ENCODE results near the gene ZNF620.
A peak's percentile ranks its signal among the peaks of the same experiment; 100 is the strongest.
"Not testable (repeated sequence)": the region's sequence is repeated elsewhere in the genome, so short reads cannot be mapped to it uniquely, and the experiment has no call there.

Gene ZNF620

GRCh38 chr3:40505599-40506462, at the start of gene ZNF620:
Gene ZNF620 (plus strand): TSS chr3:40506039. CDS start chr3:40506353, 314 bp downstream.
- peak; percentile 76 for DNase-seq (ENCODE audit: low read depth, low spot score)

DNA sequence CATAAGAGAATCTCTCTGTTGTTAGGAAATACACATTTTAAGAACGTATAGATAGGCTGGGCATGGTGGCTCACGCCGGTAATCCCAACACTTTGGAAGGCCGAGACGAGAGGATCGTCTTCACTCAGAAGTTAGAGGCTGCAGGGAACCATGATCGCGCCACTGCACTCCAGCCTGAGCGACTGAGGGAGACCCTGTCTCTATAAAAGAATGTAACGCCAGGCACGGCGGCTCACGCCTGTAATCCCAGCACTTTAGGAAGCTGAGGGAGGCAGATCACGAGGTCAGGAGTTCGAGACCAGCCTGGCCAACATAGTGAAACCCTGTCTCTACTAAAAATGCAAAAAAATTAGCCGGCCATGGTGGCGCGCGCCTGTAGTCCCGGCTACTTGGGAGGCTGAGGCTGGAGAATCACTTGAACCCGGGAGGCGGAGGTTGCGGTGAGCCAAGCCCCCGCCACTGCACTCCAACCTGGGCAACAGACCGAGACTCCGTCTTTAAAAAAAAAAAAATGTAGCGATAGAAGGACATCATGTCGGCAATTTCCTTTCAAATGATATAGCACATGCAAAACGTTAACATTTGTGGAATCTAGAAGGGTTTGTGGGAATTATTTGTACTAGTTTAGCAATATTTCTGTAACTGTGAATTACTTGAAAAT, 49.4 kb upstream of the ZNF620 start:
- no peak for DNase-seq (ENCODE audit: low read depth, low spot score)

DNA sequence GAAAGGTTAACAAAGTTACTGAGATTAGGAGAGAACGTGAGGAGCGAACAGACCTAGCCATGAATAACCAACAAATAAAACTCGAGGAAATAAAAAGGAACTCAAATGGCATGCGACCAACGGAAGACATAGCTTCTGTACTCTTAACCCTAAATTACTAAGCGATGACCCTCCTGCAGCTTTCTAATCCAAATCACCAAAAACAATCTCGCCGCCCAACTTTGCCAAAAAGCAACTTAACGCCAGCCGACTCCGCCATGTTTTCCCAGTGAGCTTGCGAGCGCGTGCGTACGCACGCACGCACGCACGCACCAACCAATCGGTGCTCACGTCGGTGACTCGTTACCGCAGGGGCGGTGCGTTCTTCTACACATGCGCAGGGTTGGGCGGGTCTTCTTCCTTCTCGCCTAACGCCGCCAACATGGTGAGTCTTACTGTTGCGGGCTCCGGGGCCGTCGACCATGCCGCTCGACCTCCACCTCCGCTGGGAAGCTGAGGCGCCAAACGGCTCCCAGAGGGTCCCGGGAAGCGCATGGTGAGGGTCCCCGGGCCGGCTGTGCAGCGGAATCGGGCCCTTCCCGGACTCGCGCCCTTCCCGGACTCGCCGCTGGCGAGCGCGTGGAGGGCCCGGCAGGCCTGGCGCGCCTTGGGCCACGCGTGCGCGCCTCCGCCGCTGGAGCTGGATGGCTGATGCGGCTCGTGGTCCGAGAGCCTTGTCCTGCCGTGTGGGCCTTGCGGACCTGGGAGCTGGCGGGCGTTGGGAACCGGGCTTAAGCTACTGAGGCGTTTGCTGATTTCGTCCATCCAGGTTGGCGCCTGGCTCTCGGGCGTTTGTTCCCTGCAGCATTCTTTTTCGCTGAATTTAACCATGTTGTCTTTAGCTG, 48.7 kb upstream of the ZNF620 start, which contains the start of gene RPL14:
Gene RPL14 (plus strand): TSS at position 400 of the 884 bp plus-strand sequence. CDS start 133 bp downstream, at position 533.
- peak; percentile 82 for DNase-seq (ENCODE audit: low read depth, low spot score)

- DNase-seq (ENCODE audit: low read depth, low spot score) = no peak
Measured at GRCh38 chr3:40458473-40458872, 47.4 kb upstream of the ZNF620 start.

DNA sequence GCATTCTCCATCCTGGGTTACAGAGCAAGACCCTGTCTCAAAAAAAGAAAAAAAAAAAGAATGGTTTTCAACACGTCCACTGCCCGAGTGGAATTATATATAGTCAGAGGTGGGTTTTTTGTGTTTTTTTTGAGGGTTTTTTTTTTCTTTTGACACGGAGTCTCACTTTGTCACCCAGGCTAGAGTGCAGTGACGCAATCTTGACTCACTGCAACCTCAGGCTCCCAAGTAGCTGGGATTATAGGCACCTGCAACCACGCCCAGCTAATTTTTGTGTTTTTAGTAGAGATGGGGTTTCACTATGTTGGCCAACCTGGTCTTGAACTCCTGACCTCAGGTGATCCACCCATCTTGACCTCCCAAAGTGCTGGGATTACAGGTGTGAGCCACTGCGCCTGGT, 45.4 kb upstream of the ZNF620 start:
- not testable (repeated sequence) for DNase-seq (ENCODE audit: low read depth, low spot score)

GRCh38 chr3:40461161-40461560, 44.7 kb upstream of the ZNF620 start:
- no peak for DNase-seq (ENCODE audit: low read depth, low spot score)

DNA sequence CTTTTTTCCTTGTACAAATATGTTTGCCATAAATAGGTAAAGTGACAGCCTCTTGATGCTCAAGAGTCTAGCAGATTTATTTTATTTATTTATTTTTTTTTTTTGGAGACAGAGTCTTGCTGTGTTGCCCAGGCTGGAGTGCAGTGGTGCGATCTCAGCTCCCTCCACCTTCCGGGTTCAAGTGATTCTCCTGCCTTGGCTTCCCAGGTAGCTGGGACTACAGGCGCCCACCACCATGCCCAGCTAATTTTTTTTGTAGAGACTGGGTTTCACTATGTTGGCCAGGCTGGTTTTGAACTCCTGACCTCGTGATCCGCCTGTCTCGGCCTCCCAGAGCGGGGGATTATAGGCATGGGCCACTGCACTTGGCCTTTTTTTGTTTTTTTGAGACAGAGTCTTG, 43.0 kb upstream of the ZNF620 start:
- DNase-seq (ENCODE audit: low read depth, low spot score) = not testable (repeated sequence)

DNA sequence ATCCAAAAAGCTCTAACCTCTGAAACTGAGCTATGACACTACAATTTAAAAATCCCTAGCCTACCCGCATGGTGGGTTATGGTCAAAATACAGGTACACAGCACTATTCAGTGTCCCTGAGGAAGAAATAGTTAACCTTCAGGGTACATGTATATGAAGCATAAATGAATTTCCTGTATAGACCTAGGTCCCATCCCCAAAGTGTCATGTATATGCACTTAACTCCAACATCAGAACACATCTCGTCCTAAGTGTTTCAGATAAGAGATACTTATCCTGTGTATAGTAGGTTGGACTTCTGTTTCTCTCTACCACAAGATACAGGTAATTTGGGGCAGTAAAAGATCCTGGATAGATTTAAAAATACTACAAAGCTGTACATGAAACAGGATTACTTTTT, 42.3 kb upstream of the ZNF620 start:
- DNase-seq (ENCODE audit: low read depth, low spot score) = no peak

DNA sequence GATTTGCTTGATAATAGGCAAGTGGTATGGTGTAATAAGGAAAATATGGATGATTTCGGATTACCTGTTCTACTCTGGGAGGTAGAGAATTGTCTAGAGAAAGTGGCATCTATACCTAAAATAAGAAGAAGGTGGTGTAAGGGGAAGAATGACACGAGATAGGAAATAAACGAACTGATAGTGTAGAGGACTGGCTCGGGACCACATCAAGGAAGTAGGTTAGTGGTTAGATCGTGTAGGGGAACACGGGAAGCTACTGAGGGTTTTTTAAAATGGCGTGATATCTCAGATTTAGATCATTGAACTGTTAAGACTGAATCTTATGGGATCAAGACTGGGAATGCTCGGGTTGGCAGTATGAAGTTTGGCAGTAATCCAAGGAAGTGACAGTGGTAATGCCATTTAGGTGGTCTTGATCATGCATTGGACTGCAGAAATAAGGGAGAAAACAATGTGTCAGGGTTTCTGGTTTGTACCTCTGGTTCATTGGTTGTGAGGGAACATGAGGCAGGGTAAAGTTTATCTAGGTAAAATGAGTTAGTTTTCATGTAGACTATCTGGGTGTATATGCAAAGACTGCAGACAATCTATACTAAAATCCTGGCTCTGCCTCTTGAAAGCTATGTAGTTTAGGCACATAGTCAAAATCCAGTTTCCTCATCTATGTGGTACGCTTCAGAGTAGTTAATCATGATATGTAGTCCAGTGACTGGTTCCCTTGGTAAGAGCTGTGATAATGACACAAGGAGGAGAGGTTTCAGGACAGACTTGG, 41.3 kb upstream of the ZNF620 start:
- DNase-seq (ENCODE audit: low read depth, low spot score) = no peak

GRCh38 chr3:40465111-40465407, 40.8 kb upstream of the ZNF620 start:
- DNase-seq (ENCODE audit: low read depth, low spot score) = no peak

DNA sequence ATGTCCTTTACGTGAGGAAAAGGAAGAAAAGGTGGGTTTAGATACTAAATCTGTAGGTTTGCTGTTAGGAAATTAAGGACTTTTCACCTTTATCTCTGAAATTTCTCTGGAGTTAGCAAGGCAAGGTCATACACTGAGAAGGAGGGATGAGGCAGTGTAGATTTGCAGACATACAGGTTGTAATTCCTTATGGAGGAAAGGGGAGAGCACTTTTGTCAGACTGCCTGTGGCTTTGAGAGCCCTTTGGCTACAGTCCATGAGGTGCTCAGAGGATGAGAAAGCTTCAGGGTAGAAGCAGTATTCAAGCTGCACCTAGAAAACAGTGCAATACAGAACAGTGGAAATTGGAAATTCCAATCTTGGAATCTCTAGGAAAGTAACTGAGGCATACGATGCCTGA, 40.4 kb upstream of the ZNF620 start:
- no peak for DNase-seq (ENCODE audit: low read depth, low spot score)

GRCh38 chr3:40468018-40468417, 37.8 kb upstream of the ZNF620 start:
- no peak for DNase-seq (ENCODE audit: low read depth, low spot score)

- no peak for DNase-seq (ENCODE audit: low read depth, low spot score)
Measured at GRCh38 chr3:40470701-40471100, 35.1 kb upstream of the ZNF620 start.

GRCh38 chr3:40476478-40477470, 29.1 kb upstream of the ZNF620 start, which contains the start of gene ZNF619:
Gene ZNF619 (plus strand): TSS chr3:40477122. CDS start chr3:40477980, 858 bp downstream.
- DNase-seq (ENCODE audit: low read depth, low spot score) = no peak

GRCh38 chr3:40477666-40478065, 28.2 kb upstream of the ZNF620 start:
- DNase-seq (ENCODE audit: low read depth, low spot score) = no peak

GRCh38 chr3:40487172-40487571, 18.7 kb upstream of the ZNF620 start:
- no peak for DNase-seq (ENCODE audit: low read depth, low spot score)

GRCh38 chr3:40490916-40491315, 14.9 kb upstream of the ZNF620 start:
- no peak for DNase-seq (ENCODE audit: low read depth, low spot score)

GRCh38 chr3:40494698-40495097, 11.1 kb upstream of the ZNF620 start:
- no peak for DNase-seq (ENCODE audit: low read depth, low spot score)

- no peak for DNase-seq (ENCODE audit: low read depth, low spot score)
Measured at GRCh38 chr3:40497288-40497687, 8.6 kb upstream of the ZNF620 start.

DNA sequence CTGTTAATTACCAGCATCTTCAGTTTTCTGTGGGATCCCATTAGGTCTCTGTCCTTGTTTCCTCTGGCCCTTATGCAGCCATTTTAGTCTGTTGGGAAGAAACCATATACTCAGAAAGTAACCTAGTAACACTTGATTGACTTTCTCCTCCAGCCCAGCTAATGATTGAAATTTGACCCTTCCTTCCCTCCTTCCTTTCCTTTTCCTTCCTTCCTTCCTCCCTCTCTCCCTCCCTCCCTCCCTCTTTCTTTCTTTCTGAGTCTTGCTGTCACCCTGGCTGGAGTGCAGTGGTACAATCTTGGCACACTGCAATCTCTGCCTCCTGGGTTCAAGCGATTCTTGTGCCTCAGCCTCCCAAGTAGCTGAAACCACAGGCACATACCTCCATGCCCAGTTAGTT, 5.9 kb upstream of the ZNF620 start:
- no peak for DNase-seq (ENCODE audit: low read depth, low spot score)

All from iPS DF 19.7 (cell line).